GM10266 (cell line): ENCODE results near the gene CD247.

Experiments used
- DNase-seq: peaks from one replicate; pipeline ENCODE4 v3.0.0; 2012; ENCODE audit errors: extremely low spot score
- CTCF ChIP-seq: IDR thresholded peaks from 2 replicates; pipeline ENCODE4 v1.5.1; 2012; ENCODE audit warnings: mild to moderate bottlenecking, low read depth; ENCODE audit not compliant: control insufficient read depth, insufficient read depth; ENCODE audit errors: missing control alignments

The CD247 gene

GRCh38 chr1:167515893-167516321 is 2.4 kb downstream of the CD247 start:
- no peak for TF ChIP-seq CTCF

GRCh38 chr1:167515461-167515860 is 2.9 kb downstream of the CD247 start:
- DNase-seq, result no peak
- TF ChIP-seq CTCF, result no peak

More at GRCh38 chr1:167515893-167516321, 2.4 kb downstream of the CD247 start:
- no peak for DNase-seq

- TF ChIP-seq CTCF, result no peak
Measured at GRCh38 chr1:167514288-167514687, 4.0 kb downstream of the CD247 start.

GRCh38 chr1:167512046-167512654 is 6.2 kb downstream of the CD247 start:
- DNase-seq, result no peak
- TF ChIP-seq CTCF, result no peak

More at GRCh38 chr1:167514288-167514687, 4.0 kb downstream of the CD247 start:
- no peak for DNase-seq

DNA sequence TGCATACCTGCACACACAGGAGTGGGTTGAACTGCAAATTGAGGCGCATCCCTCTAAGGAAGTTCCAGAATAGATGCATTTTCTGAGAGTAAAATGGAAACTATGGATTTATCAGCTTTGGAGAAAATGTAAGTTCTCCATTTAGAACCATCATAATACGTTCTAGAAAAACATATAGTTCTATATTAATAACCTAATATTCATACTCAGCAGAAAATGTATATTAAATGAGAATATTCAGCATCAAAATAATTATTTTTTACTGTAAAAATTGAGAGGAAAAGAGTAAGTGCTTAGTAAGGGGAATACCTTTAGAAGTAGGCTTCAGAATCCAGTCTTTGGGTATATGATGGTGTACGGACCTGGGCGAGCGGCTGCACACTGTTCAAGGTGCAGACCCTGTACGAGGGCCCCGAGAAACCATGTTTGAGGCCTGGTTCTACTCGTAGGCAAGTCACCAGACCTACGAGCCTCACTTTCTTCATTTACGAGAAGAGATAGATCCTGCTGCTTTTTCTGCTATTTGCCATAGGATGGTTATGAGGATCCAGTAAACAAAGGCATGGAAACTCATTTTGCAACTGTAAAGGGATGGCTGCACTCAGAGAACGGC is 6.8 kb downstream of the CD247 start:
- DNase-seq, result no peak
- no peak for TF ChIP-seq CTCF

GRCh38 chr1:167510881-167511280 is 7.4 kb downstream of the CD247 start:
- DNase-seq, result no peak
- TF ChIP-seq CTCF, result no peak

GRCh38 chr1:167510244-167510643 is 8.1 kb downstream of the CD247 start:
- no peak for TF ChIP-seq CTCF
- no peak for DNase-seq
